HCT116 (cell line): ENCODE measurements around the gene ADAMTS15.

Source experiments
- SIN3A ChIP-seq: IDR thresholded peaks from 2 replicates; pipeline ENCODE4 v1.6.1; 2012; ENCODE audit warnings: low read depth
- ZBTB33 ChIP-seq: IDR thresholded peaks from 2 replicates; pipeline ENCODE4 v1.6.1; 2011; ENCODE audit warnings: mild to moderate bottlenecking, low read length, moderate library complexity; ENCODE audit not compliant: insufficient replicate concordance; ENCODE audit errors: extremely low read depth

- TF ChIP-seq SIN3A (no peak), ZBTB33 (no peak)
Measured at GRCh38 chr11:130514851-130515250, 66.4 kb downstream of the ADAMTS15 start.
